ENCODE results near the gene CAMKK1.
A peak's percentile ranks its signal among the peaks of the same experiment; 100 is the strongest.

Gene CAMKK1

DNA sequence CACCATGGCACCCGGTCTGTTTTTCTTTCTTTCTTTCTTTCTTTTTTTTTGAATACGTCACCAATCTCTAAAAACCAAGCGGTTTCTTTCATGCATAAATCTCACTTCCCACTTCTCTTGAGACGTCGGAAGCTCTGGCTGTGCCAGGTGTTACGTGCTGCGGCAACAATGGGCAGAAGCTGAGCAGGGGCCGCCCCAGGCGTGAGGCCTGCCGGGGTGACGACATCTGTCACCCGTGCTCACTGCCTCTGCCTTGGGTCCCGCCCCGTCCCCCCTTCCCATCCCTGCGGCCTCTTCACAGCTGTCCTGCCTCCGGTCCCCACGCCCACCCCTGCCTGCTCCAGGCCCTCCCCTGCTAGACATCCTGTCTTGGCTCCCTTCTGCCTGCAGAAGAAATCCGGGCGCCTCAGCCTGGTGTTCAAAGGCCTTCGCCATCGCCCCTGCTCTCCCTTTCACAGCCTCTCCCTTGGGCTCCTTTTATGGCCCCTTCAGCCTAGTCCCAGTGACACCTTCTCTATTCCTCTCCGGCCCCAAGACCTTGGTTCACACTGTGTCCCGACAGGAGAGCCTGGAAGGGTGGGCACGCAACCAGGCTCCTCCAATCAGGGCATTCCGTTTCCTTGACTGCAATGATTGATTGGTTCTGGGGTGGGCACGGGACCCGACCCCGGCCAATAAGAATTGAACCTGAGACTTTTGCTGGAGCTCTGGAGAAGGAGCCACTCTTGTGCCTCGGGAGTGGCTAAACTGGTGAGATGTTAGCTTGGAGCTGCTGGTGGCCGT lies 18.6 kb upstream of the CAMKK1 start:
- WGBS (ENCODE audit: extremely low coverage, insufficient coverage, low lambda C conversion rate), result no CpG with 5 or more reads among the region's 30 CpGs
- Histone ChIP-seq H3K18ac (ENCODE audit: low read length) (no peak overlapping the region), H3K79me1 (ENCODE audit: low read length) (no peaks in the 10 kb centered on the region), H3K27ac (ENCODE audit: low read depth, low read length) (no peak overlapping the region), H3K79me2 (ENCODE audit: control insufficient read depth, insufficient read depth, low read length) (no peaks in the 10 kb centered on the region), H2AK5ac (ENCODE audit: low read length) (no peak overlapping the region), H3K4ac (ENCODE audit: low read depth, low read length) (no peak overlapping the region), H4K5ac (ENCODE audit: low read length) (no peak overlapping the region), H3K36me3 (ENCODE audit: control insufficient read depth, insufficient read depth, low read length) (no peaks in the 10 kb centered on the region), H2BK5ac (ENCODE audit: low read length) (no peak overlapping the region), H3K27me3 (ENCODE audit: insufficient read depth, low read length, poor library complexity) (no peaks in the 10 kb centered on the region), H2BK15ac (replicated peaks; ENCODE audit: low read depth) (no peak overlapping the region), H3K4me3 (ENCODE audit: low read length) (no peak overlapping the region), H3K4me2 (ENCODE audit: low read length) (no peak overlapping the region), H3K23ac (ENCODE audit: low read length) (no peak overlapping the region), H3K4me1 (ENCODE audit: control insufficient read depth, low read depth, low read length) (no peaks in the 10 kb centered on the region), H3K9ac (ENCODE audit: low read length) (no peak overlapping the region), H3K56ac (ENCODE audit: low read length) (no peak overlapping the region), H2BK120ac (ENCODE audit: low read depth, low read length) (no peak overlapping the region), H4K8ac (ENCODE audit: low read depth, low read length) (no peak overlapping the region)
- DNase-seq, result peak; percentile 33

DNA sequence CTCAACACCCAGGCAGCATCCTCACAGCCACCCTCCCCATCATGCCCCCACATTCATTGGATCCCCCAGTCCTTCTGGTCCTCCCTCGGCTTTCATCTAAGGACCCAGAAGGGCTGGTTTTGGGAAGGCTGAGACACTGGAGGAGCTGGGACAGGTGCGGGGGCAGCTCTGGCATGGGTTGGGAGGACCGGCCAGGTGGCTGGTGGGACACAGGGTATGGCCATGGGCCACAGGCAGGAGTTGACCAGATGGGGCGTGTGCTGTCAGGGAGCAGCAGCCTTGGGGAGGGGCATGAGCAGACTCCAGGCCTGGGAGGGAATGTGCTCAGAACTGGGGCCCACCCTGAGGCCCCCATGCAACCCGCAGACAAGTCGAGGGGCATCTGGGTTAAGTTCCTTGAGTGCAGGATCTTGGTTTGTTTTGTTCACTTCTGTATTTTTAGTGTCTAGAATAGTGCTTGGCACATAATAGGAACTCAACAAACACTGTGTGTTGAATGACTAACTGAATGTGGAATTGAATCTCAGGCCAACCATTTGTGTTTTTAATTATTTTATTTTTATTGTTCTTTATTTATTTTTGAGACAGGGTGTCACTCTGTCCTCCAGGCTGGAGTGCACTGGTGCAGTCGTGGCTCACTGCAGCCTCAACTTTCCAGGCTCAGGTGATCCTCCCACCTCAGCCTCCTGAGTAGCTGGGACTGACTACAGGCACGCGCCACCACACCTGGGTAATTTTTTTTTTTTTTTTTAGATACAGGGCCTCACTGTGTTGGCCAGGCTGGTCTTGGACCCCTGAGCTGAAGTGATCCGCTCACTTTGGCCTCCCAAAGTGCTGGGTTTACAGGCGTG lies 17.8 kb upstream of the CAMKK1 start:
- Histone ChIP-seq H3K18ac (ENCODE audit: low read length) (no peak overlapping the region), H2BK15ac (replicated peaks; ENCODE audit: low read depth) (no peak overlapping the region), H3K23ac (ENCODE audit: low read length) (no peak overlapping the region), H3K27me3 (ENCODE audit: insufficient read depth, low read length, poor library complexity) (no peaks in the 10 kb centered on the region), H3K27ac (ENCODE audit: low read depth, low read length) (no peak overlapping the region), H3K4ac (ENCODE audit: low read depth, low read length) (no peak overlapping the region), H3K79me1 (ENCODE audit: low read length) (no peaks in the 10 kb centered on the region), H2AK5ac (ENCODE audit: low read length) (no peak overlapping the region), H3K36me3 (ENCODE audit: control insufficient read depth, insufficient read depth, low read length) (no peaks in the 10 kb centered on the region), H4K8ac (ENCODE audit: low read depth, low read length) (no peak overlapping the region), H2BK120ac (ENCODE audit: low read depth, low read length) (no peak overlapping the region), H3K79me2 (ENCODE audit: control insufficient read depth, insufficient read depth, low read length) (no peaks in the 10 kb centered on the region), H3K56ac (ENCODE audit: low read length) (no peak overlapping the region), H3K4me3 (ENCODE audit: low read length) (no peak overlapping the region), H2BK5ac (ENCODE audit: low read length) (no peak overlapping the region), H3K9ac (ENCODE audit: low read length) (no peak overlapping the region), H4K5ac (ENCODE audit: low read length) (no peak overlapping the region), H3K4me2 (ENCODE audit: low read length) (no peak overlapping the region), H3K4me1 (ENCODE audit: control insufficient read depth, low read depth, low read length) (no peaks in the 10 kb centered on the region)
- no CpG with 5 or more reads among the region's 11 CpGs for WGBS (ENCODE audit: extremely low coverage, insufficient coverage, low lambda C conversion rate)
- DNase-seq, result no peak

DNA sequence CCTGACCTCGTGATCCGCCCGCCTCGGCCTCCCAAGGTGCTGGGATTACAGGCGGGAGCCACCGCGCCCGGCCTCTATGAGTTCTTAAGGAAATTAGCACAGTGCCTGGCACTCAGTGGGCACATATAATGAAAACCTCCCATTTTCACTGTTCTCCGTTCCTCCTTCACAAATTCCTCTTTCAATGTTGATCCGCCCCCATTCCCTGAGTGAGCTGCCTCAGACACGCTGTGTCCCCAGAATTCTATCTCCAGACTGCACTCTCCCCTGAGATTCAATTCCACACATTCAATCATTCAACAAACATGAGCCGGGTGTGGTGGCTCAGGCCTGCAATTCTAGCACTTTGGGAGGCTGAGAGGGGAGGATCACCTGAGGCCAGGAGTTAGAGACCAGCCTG lies 16.4 kb upstream of the CAMKK1 start:
- Histone ChIP-seq H3K4me2 (ENCODE audit: low read length) (no peak overlapping the region), H3K79me2 (ENCODE audit: control insufficient read depth, insufficient read depth, low read length) (no peaks in the 10 kb centered on the region), H4K5ac (ENCODE audit: low read length) (no peak overlapping the region), H3K36me3 (ENCODE audit: control insufficient read depth, insufficient read depth, low read length) (no peaks in the 10 kb centered on the region), H2BK15ac (replicated peaks; ENCODE audit: low read depth) (no peak overlapping the region), H4K8ac (ENCODE audit: low read depth, low read length) (no peak overlapping the region), H3K23ac (ENCODE audit: low read length) (no peak overlapping the region), H2BK120ac (ENCODE audit: low read depth, low read length) (no peak overlapping the region), H3K27me3 (ENCODE audit: insufficient read depth, low read length, poor library complexity) (no peaks in the 10 kb centered on the region), H3K4ac (ENCODE audit: low read depth, low read length) (no peak overlapping the region), H2BK5ac (ENCODE audit: low read length) (no peak overlapping the region), H3K18ac (ENCODE audit: low read length) (no peak overlapping the region), H3K79me1 (ENCODE audit: low read length) (no peaks in the 10 kb centered on the region), H3K4me3 (ENCODE audit: low read length) (no peak overlapping the region), H2AK5ac (ENCODE audit: low read length) (no peak overlapping the region), H3K4me1 (ENCODE audit: control insufficient read depth, low read depth, low read length) (no peaks in the 10 kb centered on the region), H3K27ac (ENCODE audit: low read depth, low read length) (no peak overlapping the region), H3K56ac (ENCODE audit: low read length) (no peak overlapping the region), H3K9ac (ENCODE audit: low read length) (no peak overlapping the region)
- DNase-seq, result no peak
- no CpG with 5 or more reads among the region's 12 CpGs for WGBS (ENCODE audit: extremely low coverage, insufficient coverage, low lambda C conversion rate)

DNA sequence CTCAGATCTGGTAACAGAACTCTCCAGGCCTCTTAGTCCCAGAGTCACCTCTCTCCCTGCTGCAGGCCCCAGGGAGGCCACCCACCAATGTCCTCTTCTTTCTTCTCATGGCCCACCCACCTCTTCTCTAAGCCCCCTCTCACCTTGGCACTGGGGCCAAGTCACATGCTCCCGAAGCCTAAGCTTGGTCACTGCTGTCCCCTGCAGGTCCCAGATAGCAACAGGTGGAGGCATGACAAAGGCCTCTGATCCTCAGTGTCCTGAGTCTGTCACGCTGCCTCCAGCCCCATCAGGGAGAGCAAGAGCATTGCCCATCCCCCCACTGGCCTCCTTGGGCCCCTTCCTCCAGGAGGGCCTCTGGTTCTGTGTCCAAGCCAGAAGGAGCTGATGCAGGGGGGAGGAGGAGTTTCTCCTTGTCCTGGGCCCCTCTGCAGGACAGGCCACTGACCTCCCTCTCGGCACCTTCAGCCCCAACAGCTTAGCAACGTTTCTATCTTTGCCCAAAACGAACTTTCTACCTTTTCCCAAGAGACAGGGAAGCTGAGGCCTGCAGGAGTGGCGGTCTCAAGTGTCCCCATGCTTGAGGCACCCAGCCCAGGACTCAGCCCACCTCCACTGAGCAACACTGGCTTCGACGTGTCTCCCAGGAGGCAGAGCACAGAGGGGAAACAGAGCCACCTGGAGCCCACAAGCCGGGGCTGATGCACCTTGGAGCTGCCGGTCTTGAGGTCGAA lies 14.8 kb upstream of the CAMKK1 start:
- H4K5ac ChIP-seq (ENCODE audit: low read length), result no peak overlapping the region
- H3K18ac ChIP-seq (ENCODE audit: low read length), result no peak overlapping the region
- no peak overlapping the region for H3K4me2 ChIP-seq (ENCODE audit: low read length)
- H3K4me3 ChIP-seq (ENCODE audit: low read length), result no peak overlapping the region
- H2BK5ac ChIP-seq (ENCODE audit: low read length), result no peak overlapping the region
- WGBS (ENCODE audit: extremely low coverage, insufficient coverage, low lambda C conversion rate), result no CpG with 5 or more reads among the region's 11 CpGs
- no peaks in the 10 kb centered on the region for H3K79me1 ChIP-seq (ENCODE audit: low read length)
- H2AK5ac ChIP-seq (ENCODE audit: low read length), result no peak overlapping the region
- H3K27me3 ChIP-seq (ENCODE audit: insufficient read depth, low read length, poor library complexity), result no peaks in the 10 kb centered on the region
- no peaks in the 10 kb centered on the region for H3K36me3 ChIP-seq (ENCODE audit: control insufficient read depth, insufficient read depth, low read length)
- peak overlapping the region; percentile 7 for H3K56ac ChIP-seq (ENCODE audit: low read length)
- no peak overlapping the region for H3K4ac ChIP-seq (ENCODE audit: low read depth, low read length)
- H3K9ac ChIP-seq (ENCODE audit: low read length), result no peak overlapping the region
- peak; percentile 71 for DNase-seq
- no peaks in the 10 kb centered on the region for H3K79me2 ChIP-seq (ENCODE audit: control insufficient read depth, insufficient read depth, low read length)
- no peak overlapping the region for H3K27ac ChIP-seq (ENCODE audit: low read depth, low read length)
- peaks cover 1% of the 10 kb centered on the region for H3K4me1 ChIP-seq (ENCODE audit: control insufficient read depth, low read depth, low read length)
- H3K23ac ChIP-seq (ENCODE audit: low read length), result no peak overlapping the region
- H2BK120ac ChIP-seq (ENCODE audit: low read depth, low read length), result no peak overlapping the region
- H2BK15ac ChIP-seq (replicated peaks; ENCODE audit: low read depth), result no peak overlapping the region
- no peak overlapping the region for H4K8ac ChIP-seq (ENCODE audit: low read depth, low read length)

DNA sequence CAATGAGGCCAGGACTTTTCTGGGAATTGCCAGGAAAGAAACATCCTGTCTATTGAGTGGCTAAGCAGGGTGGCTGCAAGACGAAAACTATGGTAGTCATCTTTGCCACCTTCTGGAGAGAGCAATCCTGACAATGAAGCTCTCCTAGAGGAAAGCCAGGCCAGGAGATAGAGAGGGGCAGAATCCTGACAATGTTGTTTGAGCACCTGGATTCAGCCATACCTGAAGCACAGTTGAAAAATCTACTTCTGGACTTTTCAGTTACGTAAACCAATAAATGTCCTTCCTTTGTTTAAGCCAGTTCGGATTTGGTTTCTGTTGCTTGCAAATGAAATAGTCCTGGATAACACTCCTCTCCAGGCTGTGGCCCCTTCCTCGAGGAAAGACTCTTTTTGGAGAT lies 14.0 kb upstream of the CAMKK1 start:
- H3K9ac ChIP-seq (ENCODE audit: low read length), result no peak overlapping the region
- H3K4me3 ChIP-seq (ENCODE audit: low read length), result no peak overlapping the region
- H2AK5ac ChIP-seq (ENCODE audit: low read length), result no peak overlapping the region
- no peaks in the 10 kb centered on the region for H3K36me3 ChIP-seq (ENCODE audit: control insufficient read depth, insufficient read depth, low read length)
- H3K79me1 ChIP-seq (ENCODE audit: low read length), result no peaks in the 10 kb centered on the region
- no peak overlapping the region for H2BK15ac ChIP-seq (replicated peaks; ENCODE audit: low read depth)
- H3K4me2 ChIP-seq (ENCODE audit: low read length), result no peak overlapping the region
- peaks cover 1% of the 10 kb centered on the region for H3K4me1 ChIP-seq (ENCODE audit: control insufficient read depth, low read depth, low read length)
- H2BK5ac ChIP-seq (ENCODE audit: low read length), result no peak overlapping the region
- H3K27me3 ChIP-seq (ENCODE audit: insufficient read depth, low read length, poor library complexity), result no peaks in the 10 kb centered on the region
- H2BK120ac ChIP-seq (ENCODE audit: low read depth, low read length), result no peak overlapping the region
- no peak overlapping the region for H3K56ac ChIP-seq (ENCODE audit: low read length)
- no peak for DNase-seq
- H3K18ac ChIP-seq (ENCODE audit: low read length), result no peak overlapping the region
- no peaks in the 10 kb centered on the region for H3K79me2 ChIP-seq (ENCODE audit: control insufficient read depth, insufficient read depth, low read length)
- H3K23ac ChIP-seq (ENCODE audit: low read length), result no peak overlapping the region
- no CpG with 5 or more reads among the region's 4 CpGs for WGBS (ENCODE audit: extremely low coverage, insufficient coverage, low lambda C conversion rate)
- H3K27ac ChIP-seq (ENCODE audit: low read depth, low read length), result no peak overlapping the region
- H4K8ac ChIP-seq (ENCODE audit: low read depth, low read length), result no peak overlapping the region
- no peak overlapping the region for H3K4ac ChIP-seq (ENCODE audit: low read depth, low read length)
- no peak overlapping the region for H4K5ac ChIP-seq (ENCODE audit: low read length)

Data from mesendoderm (in vitro differentiated cells).